HFF-Myc (cell line): ENCODE measurements around the gene PLEKHM3.

Experiments used
- DNase-seq: peaks from one replicate; pipeline ENCODE4 v3.0.0-alpha.2; 2011; ENCODE audit warnings: low read depth; ENCODE audit errors: extremely low read depth
- H3K4me3 ChIP-seq: replicated peaks from 2 replicates; pipeline ENCODE4 v1.5.1; 2011; ENCODE audit warnings: low read depth, mild to moderate bottlenecking, control low read depth, low read length
- CTCF ChIP-seq: IDR thresholded peaks from 2 replicates; pipeline ENCODE4 v1.5.1; 2012; ENCODE audit warnings: mild to moderate bottlenecking, low read depth, low read length, control low read depth; ENCODE audit errors: missing control alignments

The PLEKHM3 gene

DNA sequence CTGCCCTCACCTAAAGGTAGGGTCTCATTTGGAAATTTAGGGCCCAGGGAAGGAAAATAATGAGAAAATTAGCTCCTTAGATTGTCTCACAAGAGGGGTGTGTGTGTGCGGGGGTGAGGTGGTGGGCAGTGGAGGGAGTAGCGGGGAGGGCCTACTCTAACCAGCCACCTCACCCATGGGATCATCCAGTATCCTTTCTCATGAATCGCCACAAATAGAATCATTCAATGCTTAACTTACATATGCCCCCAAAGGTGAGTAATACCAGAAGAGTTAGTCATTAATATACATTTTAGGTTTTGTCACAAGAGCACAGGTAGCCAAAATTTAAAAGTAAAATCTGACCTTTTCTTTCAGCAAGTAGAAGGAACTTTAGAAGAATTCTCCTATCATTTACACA, 122.1 kb downstream of the PLEKHM3 start:
- no peak for DNase-seq
- H3K4me3 ChIP-seq = no peak overlapping the region
- TF ChIP-seq CTCF = no peak

GRCh38 chr2:207902821-207903220, 122.5 kb downstream of the PLEKHM3 start:
- H3K4me3 ChIP-seq = no peak overlapping the region
- no peak for TF ChIP-seq CTCF
- no peak for DNase-seq

GRCh38 chr2:207901829-207902228, 123.5 kb downstream of the PLEKHM3 start:
- H3K4me3 ChIP-seq = no peak overlapping the region
- no peak for TF ChIP-seq CTCF
- no peak for DNase-seq

GRCh38 chr2:207901401-207901800, 123.9 kb downstream of the PLEKHM3 start:
- DNase-seq = no peak
- no peak overlapping the region for H3K4me3 ChIP-seq
- TF ChIP-seq CTCF = no peak

GRCh38 chr2:207898354-207898695, 127.0 kb downstream of the PLEKHM3 start:
- no peak for DNase-seq
- H3K4me3 ChIP-seq = no peak overlapping the region
- no peak for TF ChIP-seq CTCF

DNA sequence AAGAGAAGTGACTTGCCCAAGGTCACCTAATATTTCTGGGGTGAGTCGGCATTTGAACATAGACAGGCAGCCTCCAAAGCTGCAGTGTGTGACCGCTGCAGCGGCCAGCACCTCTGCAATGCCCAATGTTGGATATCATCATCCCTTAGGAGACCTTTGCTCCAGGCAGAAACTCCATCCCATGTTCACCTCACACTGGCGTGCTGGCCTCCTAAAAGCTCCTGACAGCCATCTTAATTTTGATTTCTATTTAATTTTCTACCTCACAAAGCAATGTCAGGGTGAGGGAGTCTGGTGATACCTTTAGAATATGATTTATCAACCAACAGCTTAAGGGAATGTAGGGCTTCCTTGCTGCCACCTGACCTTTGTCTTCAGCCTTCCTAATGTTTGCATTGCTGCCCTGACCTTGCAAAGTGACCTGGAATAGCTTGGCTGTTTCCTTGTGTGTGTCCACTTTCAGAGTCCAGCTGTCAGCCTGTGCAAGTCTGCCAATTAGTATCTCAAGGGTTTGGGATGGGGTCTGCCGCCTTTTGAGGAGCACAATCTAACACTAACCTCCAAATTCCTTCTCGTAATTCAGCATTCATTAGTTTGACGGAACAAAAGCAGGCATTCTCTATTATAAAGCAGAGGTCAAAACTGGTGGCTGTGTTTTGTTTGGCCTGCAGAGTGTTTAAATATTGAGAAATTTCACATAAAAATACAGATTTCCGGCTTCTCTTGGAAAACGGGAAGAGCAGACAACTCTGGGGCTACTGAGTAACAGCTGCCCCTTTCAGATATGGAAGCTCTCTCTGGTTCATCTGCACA, 127.6 kb downstream of the PLEKHM3 start:
- DNase-seq = no peak
- no peak for TF ChIP-seq CTCF
- no peak overlapping the region for H3K4me3 ChIP-seq
